HepG2 (cell line): ENCODE measurements around the gene RANBP3. TPM values are rescaled to one million over a fixed set of nuclear protein-coding genes. Genes with fewer than 3 reads are reported as not detected.
A peak's percentile ranks its signal among the peaks of the same experiment; 100 is the strongest.

ENCODE experiments used
- CBX1 ChIP-seq: IDR thresholded peaks from one replicate; pipeline ENCODE4 v1.6.1; 2016; ENCODE audit warnings: antibody characterized with exemption, low read depth
- ELK4 ChIP-seq: sonication (generic); formaldehyde crosslinking; IDR thresholded peaks from 2 replicates; pipeline ENCODE4 v1.9.0; 2021; ENCODE audit warnings: missing genetic modification reagents, borderline replicate concordance
- EP300 ChIP-seq, 3 experiments: sonication (generic) in 1 of 3; formaldehyde crosslinking in 1 of 3; IDR thresholded peaks; 2 replicates each; pipeline versions ENCODE4 v1.5.1 to v1.6.1; 2011 to 2020; ENCODE audit warnings: low read depth in 2 of 3, low read length in 2 of 3, borderline replicate concordance in 1 of 3, improper control_type of control experiment in 1 of 3, mild to moderate bottlenecking in 1 of 3, missing genetic modification reagents in 1 of 3, moderate library complexity in 1 of 3
- GMEB1 ChIP-seq: sonication (generic); formaldehyde crosslinking; IDR thresholded peaks from 2 replicates; pipeline ENCODE4 v1.5.1; 2020; ENCODE audit warnings: missing genetic modification reagents, mild to moderate bottlenecking, borderline replicate concordance
- KLF16 ChIP-seq, 2 experiments: sonication (generic) in 1 of 2; formaldehyde crosslinking in 1 of 2; IDR thresholded peaks; 2 replicates each; pipeline versions ENCODE4 v1.6.1 to v1.8.0; 2016 to 2023; ENCODE audit warnings: missing genetic modification reagents in 2 of 2, missing compliant biosample characterization in 1 of 2
- KMT2B ChIP-seq: IDR thresholded peaks from 2 replicates; pipeline ENCODE4 v1.6.1; 2016; ENCODE audit warnings: missing genetic modification reagents, missing compliant biosample characterization
- MAFF ChIP-seq: IDR thresholded peaks from 2 replicates; pipeline ENCODE4 v1.6.1; 2011; ENCODE audit warnings: low read depth, low read length, improper control_type of control experiment
- MAX ChIP-seq: IDR thresholded peaks from 2 replicates; pipeline ENCODE4 v1.6.1; 2012; ENCODE audit warnings: inconsistent platforms
- MEIS2 ChIP-seq: sonication (generic); formaldehyde crosslinking; IDR thresholded peaks from 2 replicates; pipeline ENCODE4 v1.9.0; 2021; ENCODE audit warnings: mild to moderate bottlenecking, missing genetic modification reagents
- RFX5 ChIP-seq: IDR thresholded peaks from 2 replicates; pipeline ENCODE4 v1.6.1; 2011; ENCODE audit warnings: low read depth, low read length, improper control_type of control experiment
- TBP ChIP-seq: sonication (generic); formaldehyde crosslinking; IDR thresholded peaks from 2 replicates; pipeline ENCODE4 v1.5.0; 2020; ENCODE audit warnings: missing genetic modification reagents
- TEF ChIP-seq: sonication (generic); formaldehyde crosslinking; IDR thresholded peaks from 2 replicates; pipeline ENCODE4 v1.5.0; 2020; ENCODE audit warnings: missing genetic modification reagents
- TFAP4 ChIP-seq: sonication (generic); IDR thresholded peaks from 2 replicates; pipeline ENCODE4 v1.6.1; 2016; ENCODE audit warnings: low read depth, borderline replicate concordance
- TFDP1 ChIP-seq: IDR thresholded peaks from 2 replicates; pipeline ENCODE4 v1.6.1; 2016; ENCODE audit warnings: missing compliant biosample characterization, missing genetic modification reagents, borderline replicate concordance
- ZNF160 ChIP-seq: sonication (generic); formaldehyde crosslinking; IDR thresholded peaks from 2 replicates; pipeline ENCODE4 v1.8.0; 2022; ENCODE audit warnings: mild to moderate bottlenecking, inconsistent platforms, missing genetic modification reagents
- ZNF18 ChIP-seq: sonication (generic); formaldehyde crosslinking; IDR thresholded peaks from 2 replicates; pipeline ENCODE4 v1.8.0; 2022; ENCODE audit warnings: mild to moderate bottlenecking, missing genetic modification reagents; ENCODE audit not compliant: insufficient replicate concordance
- ZNF337 ChIP-seq: sonication (generic); formaldehyde crosslinking; IDR thresholded peaks from 2 replicates; pipeline ENCODE4 v1.5.1; 2020; ENCODE audit warnings: missing genetic modification reagents, low read depth, mild to moderate bottlenecking, borderline replicate concordance
- polyA plus RNA-seq, 8 experiments: library from polyadenylated mRNA; depleted of rRNA in 3 of 8; stranded (reverse) in 7 of 8; unstranded in 1 of 8; fragments of >200 nt; fragmentation: Illumina TruSeq in 4 of 8; extraction: Trizol in 4 of 8; gene quantifications; 2 replicates each; pipeline versions ENCODE4 v1.2.1 to v1.2.3, GENCODE V29; 2011 to 2016; ENCODE audit warnings: low read depth in 4 of 8, missing spikeins in 1 of 8, mixed read lengths in 1 of 8; ENCODE audit not compliant: insufficient read depth in 1 of 8
- total RNA-seq, 5 experiments: library from RNA; depleted of rRNA; stranded (reverse); fragments of >200 nt; fragmentation: Illumina TruSeq; extraction: Trizol; gene quantifications; 2 replicates each; pipeline ENCODE4 v1.2.3, GENCODE V29; 2016; ENCODE audit warnings: low read depth in 1 of 5
- TF ChIP-seq, protein P1 (sequence below): sonication (generic); formaldehyde crosslinking; IDR thresholded peaks from 2 replicates; pipeline ENCODE4 v1.8.0; 2022; ENCODE audit warnings: low read depth, missing genetic modification reagents
- TF ChIP-seq, protein P2 (sequence below): sonication (generic); formaldehyde crosslinking; IDR thresholded peaks from 2 replicates; pipeline ENCODE4 v1.8.0; 2022; ENCODE audit warnings: missing genetic modification reagents, low read depth, mild to moderate bottlenecking, borderline replicate concordance

The RANBP3 gene
- total and polyA plus RNA-seq, 2 of the 13 experiments (the other 11 are each of a cell fraction or from before 2014, with no cell fraction given) = 39.5 to 149 TPM

GRCh38 chr19:5967994-5968430 is 9.9 kb downstream of the RANBP3 start (continued):
- TF ChIP-seq TFAP4 (peak; percentile 86; the same call in 1 of the 2 replicates), TEF (CRISPR knock-in tag) (no peak), KMT2B (CRISPR knock-in tag) (no peak), ELK4 (CRISPR knock-in tag) (no peak), TBP (CRISPR knock-in tag) (no peak), CBX1 (no peak), TFDP1 (CRISPR knock-in tag) (peak; percentile 23; the same call in 1 of the 2 replicates), MAX (no peak), GMEB1 (CRISPR knock-in tag) (no peak), ZNF18 (CRISPR knock-in tag) (no peak), ZNF160 (CRISPR knock-in tag) (no peak), RFX5 (no peak), MAFF (peak; percentile 94), ZNF337 (no peak), KLF16 (CRISPR knock-in tag; IDR thresholded peaks at IDR 0.05) (peak in 1 of 2 experiments; percentile 11; a peak in 1 of 4 replicates), EP300 (IDR thresholded peaks at IDR 0.05; ENCODE audit: low read depth in 2 of 2, low read length in 2 of 2) (peak in 1 of 2 experiments; percentile 45; a peak in 1 of 4 replicates), EP300 (CRISPR knock-in tag; IDR thresholded peaks at IDR 0.05; ENCODE audit: borderline replicate concordance) (no peak), MEIS2 (CRISPR knock-in tag) (no peak)
- TF ChIP-seq, protein P1, sequence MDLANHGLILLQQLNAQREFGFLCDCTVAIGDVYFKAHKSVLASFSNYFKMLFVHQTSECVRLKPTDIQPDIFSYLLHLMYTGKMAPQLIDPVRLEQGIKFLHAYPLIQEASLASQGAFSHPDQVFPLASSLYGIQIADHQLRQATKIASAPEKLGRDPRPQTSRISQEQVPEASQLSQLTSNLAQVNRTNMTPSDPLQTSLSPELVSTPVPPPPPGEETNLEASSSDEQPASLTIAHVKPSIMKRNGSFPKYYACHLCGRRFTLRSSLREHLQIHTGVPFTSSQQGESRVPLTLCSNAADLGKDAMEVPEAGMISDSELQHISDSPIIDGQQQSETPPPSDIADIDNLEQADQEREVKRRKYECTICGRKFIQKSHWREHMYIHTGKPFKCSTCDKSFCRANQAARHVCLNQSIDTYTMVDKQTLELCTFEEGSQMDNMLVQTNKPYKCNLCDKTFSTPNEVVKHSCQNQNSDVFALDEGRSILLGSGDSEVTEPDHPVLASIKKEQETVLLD (CRISPR knock-in tag) = no peak
- TF ChIP-seq, protein P2, sequence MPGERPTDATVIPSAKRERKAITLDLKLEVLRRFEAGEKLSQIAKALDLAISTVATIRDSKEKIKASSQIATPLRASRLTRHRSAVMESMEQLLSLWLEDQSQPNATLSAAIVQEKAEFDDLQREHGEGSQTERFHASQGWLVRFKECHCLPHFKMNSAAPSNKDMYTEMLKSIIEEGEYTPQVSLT (CRISPR knock-in tag) = no peak
